Measurements from ENCODE around the gene PTPRD.

PTPRD gene

GRCh38 chr9:8802242-8802641, 1810.6 kb downstream of the PTPRD start:
- H3K27me3 Mint-ChIP-seq, result no peaks in the 10 kb centered on the region
- no peak overlapping the region for H3K27ac Mint-ChIP-seq
- no peaks in the 10 kb centered on the region for H3K9me3 Mint-ChIP-seq
- H3K4me3 Mint-ChIP-seq, result no peak overlapping the region
- no peaks in the 10 kb centered on the region for H3K36me3 Mint-ChIP-seq (ENCODE audit: low read depth)
- no peaks in the 10 kb centered on the region for H3K4me1 Mint-ChIP-seq (ENCODE audit: low read depth)

DNA sequence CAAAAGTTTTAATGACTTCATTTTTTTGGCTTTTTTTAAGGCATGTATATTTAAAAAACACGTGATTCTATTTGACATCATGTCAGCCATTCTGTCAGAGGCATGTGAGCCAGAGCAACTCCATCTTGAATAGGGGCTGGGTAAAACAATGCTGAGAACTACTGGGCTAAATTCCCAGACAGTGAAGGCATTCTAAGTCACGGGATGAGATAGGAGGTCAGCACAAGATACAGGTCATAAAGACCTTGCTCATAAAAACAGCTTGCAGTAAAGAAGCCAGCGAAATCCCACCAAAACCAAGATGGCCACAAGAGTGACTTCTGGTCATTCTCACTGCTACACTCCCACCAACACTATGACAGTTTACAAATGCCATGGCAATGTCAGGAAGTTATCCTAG, 1812.6 kb downstream of the PTPRD start:
- no peaks in the 10 kb centered on the region for H3K36me3 Mint-ChIP-seq (ENCODE audit: low read depth)
- no peaks in the 10 kb centered on the region for H3K4me1 Mint-ChIP-seq (ENCODE audit: low read depth)
- H3K9me3 Mint-ChIP-seq, result no peaks in the 10 kb centered on the region
- no peaks in the 10 kb centered on the region for H3K27me3 Mint-ChIP-seq
- no peak overlapping the region for H3K4me3 Mint-ChIP-seq
- H3K27ac Mint-ChIP-seq, result no peak overlapping the region

GRCh38 chr9:8799615-8800014, 1813.2 kb downstream of the PTPRD start:
- no peaks in the 10 kb centered on the region for H3K27me3 Mint-ChIP-seq
- H3K9me3 Mint-ChIP-seq, result no peaks in the 10 kb centered on the region
- no peak overlapping the region for H3K27ac Mint-ChIP-seq
- H3K36me3 Mint-ChIP-seq (ENCODE audit: low read depth), result no peaks in the 10 kb centered on the region
- no peaks in the 10 kb centered on the region for H3K4me1 Mint-ChIP-seq (ENCODE audit: low read depth)
- no peak overlapping the region for H3K4me3 Mint-ChIP-seq

- Mint-ChIP-seq H3K27me3 (no peaks in the 10 kb centered on the region), H3K27ac (no peak overlapping the region), H3K4me3 (no peak overlapping the region), H3K9me3 (no peaks in the 10 kb centered on the region), H3K4me1 (ENCODE audit: low read depth) (no peaks in the 10 kb centered on the region), H3K36me3 (ENCODE audit: low read depth) (no peaks in the 10 kb centered on the region)
Measured at GRCh38 chr9:8799206-8799605, 1813.6 kb downstream of the PTPRD start.

- Mint-ChIP-seq H3K27me3 (no peaks in the 10 kb centered on the region), H3K9me3 (no peaks in the 10 kb centered on the region), H3K27ac (no peak overlapping the region), H3K4me1 (ENCODE audit: low read depth) (no peaks in the 10 kb centered on the region), H3K4me3 (no peak overlapping the region), H3K36me3 (ENCODE audit: low read depth) (no peaks in the 10 kb centered on the region)
Measured at GRCh38 chr9:8784838-8785237, 1828.0 kb downstream of the PTPRD start.

DNA sequence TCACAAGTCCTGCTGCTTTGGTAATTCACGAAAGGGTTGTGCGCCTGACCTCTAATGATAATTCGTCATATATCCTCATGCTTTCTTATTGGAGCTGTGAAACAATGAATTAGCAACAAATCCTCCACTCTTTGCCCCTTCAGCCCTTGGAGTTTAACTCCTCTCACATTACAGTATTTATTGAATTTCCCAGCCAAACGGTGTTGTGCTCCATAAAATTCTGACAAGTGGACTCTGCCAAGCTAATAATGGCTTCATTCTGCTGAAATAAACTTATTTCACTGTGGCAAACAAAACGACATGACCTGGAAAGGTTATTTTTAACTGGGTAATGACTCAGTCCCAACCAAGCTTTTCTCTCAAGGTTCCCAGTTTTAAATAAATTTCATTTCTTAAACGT, 1828.9 kb downstream of the PTPRD start:
- no peak overlapping the region for H3K4me3 Mint-ChIP-seq
- no peaks in the 10 kb centered on the region for H3K9me3 Mint-ChIP-seq
- H3K36me3 Mint-ChIP-seq (ENCODE audit: low read depth), result no peaks in the 10 kb centered on the region
- no peaks in the 10 kb centered on the region for H3K27me3 Mint-ChIP-seq
- no peak overlapping the region for H3K27ac Mint-ChIP-seq
- H3K4me1 Mint-ChIP-seq (ENCODE audit: low read depth), result no peaks in the 10 kb centered on the region

DNA sequence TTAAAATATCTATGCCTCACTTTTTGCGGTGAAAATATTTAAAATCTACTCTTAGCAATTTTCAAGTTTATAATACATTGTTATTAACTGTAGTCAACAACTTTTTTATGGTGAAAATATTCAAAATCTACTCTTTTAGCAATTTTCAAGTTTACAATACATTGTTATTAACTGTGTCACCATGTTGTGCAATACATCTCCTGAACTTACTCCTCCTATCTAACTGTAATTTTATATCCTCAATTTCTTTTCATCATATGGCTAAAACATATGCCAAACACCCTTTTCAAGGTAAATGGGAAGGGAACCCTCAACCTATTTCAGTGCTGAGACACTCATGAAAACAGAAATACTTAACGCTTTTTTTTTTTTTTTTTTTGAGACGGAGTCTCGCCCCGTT, 1830.6 kb downstream of the PTPRD start:
- Mint-ChIP-seq H3K4me1 (ENCODE audit: low read depth) (no peaks in the 10 kb centered on the region), H3K27ac (no peak overlapping the region), H3K27me3 (no peaks in the 10 kb centered on the region), H3K36me3 (ENCODE audit: low read depth) (no peaks in the 10 kb centered on the region), H3K4me3 (no peak overlapping the region), H3K9me3 (no peaks in the 10 kb centered on the region)

GRCh38 chr9:8781458-8781857, 1831.3 kb downstream of the PTPRD start:
- Mint-ChIP-seq H3K36me3 (ENCODE audit: low read depth) (no peaks in the 10 kb centered on the region), H3K27ac (no peak overlapping the region), H3K9me3 (no peaks in the 10 kb centered on the region), H3K4me3 (no peak overlapping the region), H3K27me3 (no peaks in the 10 kb centered on the region), H3K4me1 (ENCODE audit: low read depth) (no peaks in the 10 kb centered on the region)

GRCh38 chr9:8780386-8780785, 1832.4 kb downstream of the PTPRD start:
- H3K27ac Mint-ChIP-seq, result no peak overlapping the region
- no peak overlapping the region for H3K4me3 Mint-ChIP-seq
- no peaks in the 10 kb centered on the region for H3K27me3 Mint-ChIP-seq
- H3K4me1 Mint-ChIP-seq (ENCODE audit: low read depth), result no peaks in the 10 kb centered on the region
- H3K36me3 Mint-ChIP-seq (ENCODE audit: low read depth), result no peaks in the 10 kb centered on the region
- no peaks in the 10 kb centered on the region for H3K9me3 Mint-ChIP-seq

DNA sequence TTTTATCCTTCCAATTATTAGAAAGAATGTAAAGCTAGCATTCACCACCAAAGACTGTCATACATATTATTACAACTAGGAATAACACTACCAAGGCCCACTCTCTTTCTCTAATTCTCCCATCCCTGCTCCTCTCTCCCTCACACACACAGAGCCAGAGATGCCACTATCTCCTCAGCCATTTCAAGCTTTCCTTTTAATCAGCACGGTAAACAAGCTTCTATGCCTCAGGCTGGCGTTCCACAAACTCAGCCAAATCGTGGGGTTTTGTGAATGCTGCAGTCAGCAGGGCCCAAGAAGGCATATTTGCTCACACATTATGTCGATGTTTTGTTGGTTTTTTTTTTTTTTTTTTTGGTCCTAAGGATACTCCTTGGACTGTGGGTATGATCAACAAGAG, 1833.3 kb downstream of the PTPRD start:
- Mint-ChIP-seq H3K27me3 (no peaks in the 10 kb centered on the region), H3K4me1 (ENCODE audit: low read depth) (no peaks in the 10 kb centered on the region), H3K4me3 (no peak overlapping the region), H3K27ac (no peak overlapping the region), H3K36me3 (ENCODE audit: low read depth) (no peaks in the 10 kb centered on the region), H3K9me3 (no peaks in the 10 kb centered on the region)

GRCh38 chr9:8778356-8778755, 1834.4 kb downstream of the PTPRD start:
- H3K27ac Mint-ChIP-seq, result no peak overlapping the region
- no peaks in the 10 kb centered on the region for H3K4me1 Mint-ChIP-seq (ENCODE audit: low read depth)
- H3K9me3 Mint-ChIP-seq, result no peaks in the 10 kb centered on the region
- H3K4me3 Mint-ChIP-seq, result no peak overlapping the region
- no peaks in the 10 kb centered on the region for H3K27me3 Mint-ChIP-seq
- H3K36me3 Mint-ChIP-seq (ENCODE audit: low read depth), result no peaks in the 10 kb centered on the region

DNA sequence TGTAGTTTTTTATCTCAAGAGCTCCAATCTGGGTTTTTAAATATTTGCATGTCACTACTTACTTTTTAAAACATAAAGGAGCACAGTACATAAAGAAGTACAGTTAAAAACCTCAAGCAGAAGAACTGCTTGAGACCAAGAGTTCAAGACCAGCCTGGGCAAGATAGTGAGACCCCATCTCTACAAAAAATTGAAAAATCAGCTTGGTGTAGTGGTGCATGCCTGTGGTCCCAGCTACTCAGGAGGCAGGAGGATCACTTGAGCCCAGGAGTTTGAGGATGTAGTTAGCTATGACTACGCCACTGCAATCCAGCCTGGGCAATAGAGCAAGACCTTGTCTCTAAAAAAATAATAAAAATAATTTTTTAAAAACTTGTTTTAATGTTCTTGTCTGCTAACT, 1840.5 kb downstream of the PTPRD start:
- Mint-ChIP-seq H3K27ac (no peak overlapping the region), H3K9me3 (no peaks in the 10 kb centered on the region)

DNA sequence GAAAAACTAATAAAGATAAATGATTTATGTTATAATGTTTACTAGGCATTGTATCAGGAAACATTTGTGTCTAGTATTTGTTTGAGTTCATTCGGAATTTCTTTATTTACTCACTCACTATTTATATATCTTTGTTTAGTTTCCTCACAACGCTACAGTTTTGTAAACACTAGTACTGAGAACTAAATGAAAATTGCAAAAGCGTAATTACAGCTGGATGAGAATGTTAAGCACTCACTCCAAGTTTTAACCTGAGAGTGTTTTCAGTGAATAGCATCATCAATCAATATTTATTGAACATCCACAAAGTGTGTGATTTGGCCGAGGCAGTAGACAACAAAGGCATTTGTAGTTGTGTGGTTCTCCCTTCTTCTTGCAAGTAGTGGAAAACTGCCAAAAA, 1843.6 kb downstream of the PTPRD start:
- H3K27me3 Mint-ChIP-seq, result no peaks in the 10 kb centered on the region
- no peaks in the 10 kb centered on the region for H3K9me3 Mint-ChIP-seq
- no peaks in the 10 kb centered on the region for H3K4me1 Mint-ChIP-seq (ENCODE audit: low read depth)
- no peak overlapping the region for H3K4me3 Mint-ChIP-seq
- H3K27ac Mint-ChIP-seq, result no peak overlapping the region
- no peaks in the 10 kb centered on the region for H3K36me3 Mint-ChIP-seq (ENCODE audit: low read depth)

More for the DNA sequence above, 1840.5 kb downstream of the PTPRD start:
- Mint-ChIP-seq H3K4me1 (ENCODE audit: low read depth) (no peaks in the 10 kb centered on the region), H3K4me3 (no peak overlapping the region), H3K27me3 (no peaks in the 10 kb centered on the region), H3K36me3 (ENCODE audit: low read depth) (no peaks in the 10 kb centered on the region)

- no peaks in the 10 kb centered on the region for H3K36me3 Mint-ChIP-seq (ENCODE audit: low read depth)
- no peaks in the 10 kb centered on the region for H3K4me1 Mint-ChIP-seq (ENCODE audit: low read depth)
- no peaks in the 10 kb centered on the region for H3K27me3 Mint-ChIP-seq
- no peak overlapping the region for H3K27ac Mint-ChIP-seq
- H3K4me3 Mint-ChIP-seq, result no peak overlapping the region
- H3K9me3 Mint-ChIP-seq, result no peaks in the 10 kb centered on the region
Measured at GRCh38 chr9:8766096-8766495, 1846.7 kb downstream of the PTPRD start.

DNA sequence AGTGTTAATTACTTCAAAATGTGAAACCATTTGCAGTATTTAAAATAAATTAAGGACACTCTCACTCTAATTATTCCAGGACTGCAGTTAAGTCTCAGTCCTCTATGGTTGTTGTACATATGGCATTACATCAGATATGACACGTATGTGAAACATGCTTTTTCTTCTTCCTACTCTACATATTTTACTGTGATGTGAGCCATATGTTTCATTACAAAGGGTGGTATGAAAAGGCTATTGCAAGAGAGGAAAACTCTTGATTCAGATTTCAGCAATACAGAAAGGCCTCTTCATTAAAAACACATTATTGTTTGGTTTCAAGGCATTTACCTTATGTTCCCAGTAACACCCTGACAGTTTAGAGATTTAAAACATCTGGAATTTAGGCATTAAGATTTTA, 1848.8 kb downstream of the PTPRD start:
- H3K4me3 Mint-ChIP-seq, result no peak overlapping the region
- H3K4me1 Mint-ChIP-seq (ENCODE audit: low read depth), result peaks cover 3% of the 10 kb centered on the region
- H3K9me3 Mint-ChIP-seq, result no peaks in the 10 kb centered on the region
- no peaks in the 10 kb centered on the region for H3K27me3 Mint-ChIP-seq
- no peak overlapping the region for H3K27ac Mint-ChIP-seq
- H3K36me3 Mint-ChIP-seq (ENCODE audit: low read depth), result no peaks in the 10 kb centered on the region

DNA sequence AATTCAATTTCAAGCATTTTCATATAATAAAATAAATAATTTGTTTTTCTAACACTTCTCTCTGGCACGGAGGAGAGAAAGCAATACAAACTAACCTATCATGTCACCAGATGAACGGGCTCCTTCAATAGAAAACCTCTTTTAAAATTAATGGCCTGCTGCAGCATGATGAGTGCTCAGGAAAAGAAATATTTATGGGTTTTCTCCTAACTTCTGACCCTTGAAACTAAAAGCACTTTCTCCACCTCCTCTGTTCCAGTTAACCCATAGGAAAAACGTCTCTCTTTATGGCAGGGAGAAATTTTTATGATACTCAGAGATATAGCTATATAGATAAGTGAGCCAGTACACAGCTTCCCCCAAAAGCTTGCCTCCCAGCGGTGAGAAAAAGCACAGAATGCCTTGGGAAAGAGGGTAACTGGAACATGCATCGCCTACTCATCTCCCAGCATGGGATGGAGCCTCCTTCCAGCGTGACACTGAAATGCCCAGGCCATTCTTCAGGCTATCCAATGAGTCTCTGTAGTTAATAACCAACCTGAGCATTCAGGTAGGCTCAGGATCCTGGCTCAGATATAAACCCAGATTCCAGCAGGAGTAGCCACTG, 1850.2 kb downstream of the PTPRD start:
- Mint-ChIP-seq H3K4me1 (ENCODE audit: low read depth) (peaks cover 3% of the 10 kb centered on the region), H3K27me3 (no peaks in the 10 kb centered on the region), H3K36me3 (ENCODE audit: low read depth) (no peaks in the 10 kb centered on the region), H3K4me3 (no peak overlapping the region), H3K27ac (no peak overlapping the region), H3K9me3 (no peaks in the 10 kb centered on the region)
